Measurements from ENCODE around the gene CTNND2.

DNA sequence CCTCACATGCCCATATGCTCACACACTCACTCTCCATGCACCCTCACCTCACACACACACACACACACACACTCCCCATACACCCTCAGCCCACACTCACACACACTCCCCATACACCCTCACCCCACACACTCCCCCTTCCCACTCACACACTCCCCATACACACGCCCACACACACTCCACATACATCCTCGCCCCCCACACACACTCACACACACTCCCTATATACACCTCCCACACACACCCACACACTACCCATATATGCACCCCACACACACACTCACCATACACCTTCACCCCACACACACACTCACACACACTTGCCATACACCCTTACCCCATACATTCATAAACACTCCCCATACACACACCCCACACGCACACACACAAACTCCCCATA, 592.5 kb downstream of the CTNND2 start:
- TF ChIP-seq CTCF (IDR thresholded peaks at IDR 0.05) (no peak), POLR2A (IDR thresholded peaks at IDR 0.05) (no peak)

All from thyroid gland (tissue), 4 donors.